T1000 (cell line): ENCODE data around the gene KMT2D.

ENCODE experiments used
- DNase-seq: peaks from one replicate; lab custom pipeline; 2025; ENCODE audit warnings: mixed read lengths; lab: John Stamatoyannopoulos, UW

Gene KMT2D

GRCh38 chr12:49018261-49019119 lies 42.1 kb downstream of the KMT2D start, which contains the start of gene PRKAG1:
PRKAG1 (minus strand) TSS chr12:49018776; CDS start chr12:49018740, 36 bp downstream.
- peak; percentile 87 for DNase-seq

DNA sequence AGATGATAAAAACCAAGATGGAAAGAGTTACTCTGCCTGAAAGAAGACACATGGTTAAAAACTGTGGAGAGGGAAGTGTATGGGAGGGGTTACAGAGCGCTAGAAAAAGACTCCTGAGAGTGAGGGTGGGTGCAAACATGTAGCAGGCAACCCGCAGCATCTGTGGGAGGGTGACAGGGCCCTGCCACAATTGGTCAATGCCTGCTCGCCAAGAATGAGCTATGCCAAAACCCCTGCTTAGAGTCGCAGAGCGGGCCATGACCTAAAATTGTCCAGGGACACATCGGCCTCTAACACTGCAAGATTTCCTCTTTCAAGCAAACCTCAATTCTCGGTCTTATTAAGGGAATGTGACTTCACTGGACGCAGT lies 42.7 kb downstream of the KMT2D start:
- DNase-seq, result no peak

DNA sequence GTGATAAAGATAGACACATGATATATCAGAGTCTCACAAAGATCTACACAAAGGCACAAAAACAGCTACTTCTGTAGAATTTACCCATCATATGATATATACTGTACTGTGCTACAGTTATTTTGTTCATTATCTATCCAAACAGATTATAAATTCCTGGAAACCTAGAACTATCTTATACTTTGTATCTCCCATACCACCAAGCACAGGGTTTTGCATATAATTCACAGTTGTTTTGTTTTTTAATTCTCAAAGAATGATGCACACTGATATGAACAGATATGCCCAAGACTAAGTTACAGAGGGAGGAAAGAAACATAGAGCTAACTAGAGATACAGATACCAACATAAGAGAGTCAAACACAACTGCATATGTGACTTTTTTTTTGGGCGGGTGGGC lies 45.4 kb downstream of the KMT2D start:
- DNase-seq, result no peak

GRCh38 chr12:49014547-49014946 lies 46.0 kb downstream of the KMT2D start:
- no peak for DNase-seq

- DNase-seq, result no peak
These were observed 47.2 kb downstream of the KMT2D start for GRCh38 chr12:49013428-49013827.

- DNase-seq, result no peak
These were observed 47.9 kb downstream of the KMT2D start for GRCh38 chr12:49012739-49013138.
